K562 (cell line): ENCODE results near the gene USH2A. TPM values are rescaled to one million over a fixed set of nuclear protein-coding genes. Genes with fewer than 3 reads are reported as not detected.

Source experiments
- ATAC-seq: fragments of 200-7000 bp; cut with Tn5 transposase; 3 replicates; pipeline ENCODE4 v1.9.1; 2020; ENCODE audit warnings: moderate library complexity
- BruUV-seq: library from RNA; stranded (reverse); fragments of 400-500 nt; replicated peaks from 2 replicates; lab custom pipeline; 2021; lab: Mats Ljungman, UMichigan
- CTCF ChIA-PET: fragments of 300-600 bp; formaldehyde crosslinking; extraction: SDS; loops from one replicate; lab custom pipeline; 2021; ENCODE audit warnings: low intra/inter-chr PET ratio; lab: Yijun Ruan, JAX
- POLR2A ChIA-PET: fragments of 300-600, 350-650 bp; sonication (Branson Sonifier 250); formaldehyde crosslinking; extraction: SDS; loops from one replicate; lab custom pipeline; 2021; ENCODE audit warnings: antibody characterized with exemption, inconsistent platforms; lab: Yijun Ruan, JAX
- DNase-seq, 4 experiments: peaks; one replicate each; pipeline versions ENCODE4 v3.0.0 to v3.0.0-alpha.2; 2011 to 2018; ENCODE audit warnings: low spot score in 3 of 4, mixed read lengths in 3 of 4; ENCODE audit errors: extremely low read depth in 1 of 4
- FAIRE-seq: peaks from 2 replicates; lab custom pipeline; 2011; peaks lifted over from hg19 to GRCh38; lab: Jason Lieb, UNC
- H2AFZ ChIP-seq: 2 replicates; pipeline ENCODE4 v1.6.0; 2011; ENCODE audit warnings: low read depth, low read length, control low read depth, inconsistent platforms
- H3K27ac ChIP-seq: fragments of 200-600 bp; 3 replicates; pipeline ENCODE4 v1.8.0; 2011; ENCODE audit warnings: low read depth, mild to moderate bottlenecking, control low read depth, inconsistent platforms, low read length, moderate library complexity, mixed read lengths; ENCODE audit errors: extremely low read depth
- H3K27me3 ChIP-seq, 2 experiments: fragments of 300-600 bp in 1 of 2; 2 replicates in 1 of 2; 3 replicates in 1 of 2; pipeline versions ENCODE4 v1.6.0 to v1.8.0; 2011; ENCODE audit warnings: inconsistent platforms in 2 of 2, low read length in 2 of 2, mild to moderate bottlenecking in 1 of 2, mixed read lengths in 1 of 2, moderate library complexity in 1 of 2; ENCODE audit not compliant: control insufficient read depth in 2 of 2, insufficient read depth in 2 of 2
- H3K36me3 ChIP-seq: fragments of 300-600 bp; 3 replicates; pipeline ENCODE4 v1.8.0; 2011; ENCODE audit warnings: mild to moderate bottlenecking, low read length, inconsistent platforms; ENCODE audit not compliant: control insufficient read depth, insufficient read depth
- H3K4me1 ChIP-seq, 2 experiments: fragments of 200-600 bp in 1 of 2; replicated peaks in 1 of 2; 2 replicates in 1 of 2; 3 replicates in 1 of 2; pipeline versions ENCODE4 v1.5.1 to v1.8.0; 2011; ENCODE audit warnings: inconsistent platforms in 2 of 2, low read length in 2 of 2, mild to moderate bottlenecking in 1 of 2, mixed read lengths in 1 of 2, moderate library complexity in 1 of 2; ENCODE audit not compliant: control insufficient read depth in 2 of 2, insufficient read depth in 2 of 2
- H3K4me2 ChIP-seq: 2 replicates; pipeline ENCODE4 v1.6.1; 2011; ENCODE audit warnings: low read length, control low read depth, inconsistent platforms, mixed read lengths; ENCODE audit not compliant: insufficient read depth
- H3K4me3 ChIP-seq: fragments of 200-600 bp; sonication (generic), shearing (Covaris generic); 2 replicates; pipeline ENCODE4 v1.5.1; 2016; ENCODE audit warnings: control low read depth, inconsistent platforms
- H3K79me2 ChIP-seq: fragments of 200-600 bp; 3 replicates; pipeline ENCODE4 v1.8.0; 2011; ENCODE audit warnings: low read length, inconsistent platforms; ENCODE audit not compliant: control insufficient read depth, insufficient read depth
- H3K9ac ChIP-seq, 2 experiments: 2 replicates each; pipeline versions ENCODE4 v1.6.0 to v1.6.1; 2011; ENCODE audit warnings: low read depth in 2 of 2, low read length in 2 of 2, control low read depth in 1 of 2, inconsistent platforms in 1 of 2, mild to moderate bottlenecking in 1 of 2, mixed read lengths in 1 of 2; ENCODE audit not compliant: insufficient read depth in 1 of 2
- H3K9me1 ChIP-seq: one replicate; pipeline ENCODE4 v1.6.0; 2011; ENCODE audit warnings: inconsistent platforms, mild to moderate bottlenecking, low read length, moderate library complexity; ENCODE audit not compliant: control insufficient read depth, insufficient read depth
- H3K9me3 ChIP-seq: replicated peaks from 2 replicates; pipeline ENCODE4 v1.5.1; 2011; ENCODE audit warnings: low read depth, low read length, inconsistent platforms; ENCODE audit not compliant: control insufficient read depth, insufficient read depth
- H4K20me1 ChIP-seq: replicated peaks from 2 replicates; pipeline ENCODE4 v1.6.1; 2011; ENCODE audit warnings: low read length, inconsistent platforms, mixed read lengths; ENCODE audit not compliant: control insufficient read depth, insufficient read depth
- CLOCK ChIP-seq: fragments of 250-450 bp; sonication (Bioruptor Pico); IDR thresholded peaks from 2 replicates; pipeline ENCODE4 v1.4.0; 2020; ENCODE audit warnings: mild to moderate bottlenecking, moderate library complexity, borderline replicate concordance
- CTCFL ChIP-seq: IDR thresholded peaks from 2 replicates; pipeline ENCODE4 v1.6.1; 2011; ENCODE audit warnings: borderline replicate concordance, low read depth, mild to moderate bottlenecking, moderate library complexity, low read length; ENCODE audit not compliant: insufficient read depth, poor library complexity, severe bottlenecking
- GMEB1 ChIP-seq: fragments of 250-450 bp; sonication (Bioruptor Pico); IDR thresholded peaks from 2 replicates; pipeline ENCODE4 v1.4.0; 2020; ENCODE audit warnings: mild to moderate bottlenecking
- HDAC8 ChIP-seq: fragments of 450-650 bp; IDR thresholded peaks from 2 replicates; pipeline ENCODE4 v1.6.1; 2016; ENCODE audit warnings: mild to moderate bottlenecking, missing genetic modification characterization, moderate library complexity, missing compliant biosample characterization
- JUNB ChIP-seq: fragments of 450-650 bp; formaldehyde crosslinking; conservative IDR thresholded peaks from 2 replicates; pipeline ENCODE4 v1.4.0; 2020; ENCODE audit warnings: mild to moderate bottlenecking
- SMARCC2 ChIP-seq: fragments of 450-650 bp; IDR thresholded peaks from 2 replicates; pipeline ENCODE4 v1.6.1; 2017; ENCODE audit warnings: antibody characterized with exemption, moderate library complexity, mild to moderate bottlenecking, low read depth
- SMC3 ChIP-seq: conservative IDR thresholded peaks from 2 replicates; pipeline ENCODE4 v1.6.1; 2011; ENCODE audit warnings: low read depth, low read length, improper control_type of control experiment; ENCODE audit not compliant: insufficient read depth
- TCF7L2 ChIP-seq: fragments of 150-350 bp; IDR thresholded peaks from 2 replicates; pipeline ENCODE4 v1.6.1; 2016; ENCODE audit warnings: low read depth, mild to moderate bottlenecking, low read length, moderate library complexity
- TFE3 ChIP-seq: fragments of 450-650 bp; formaldehyde crosslinking; IDR thresholded peaks from 2 replicates; pipeline ENCODE4 v1.4.0; 2020; ENCODE audit warnings: mild to moderate bottlenecking, mixed read lengths
- XRCC5 ChIP-seq: fragments of 200-400 bp; formaldehyde crosslinking; IDR thresholded peaks from 2 replicates; pipeline ENCODE4 v1.6.1; 2017; ENCODE audit warnings: low read depth, mild to moderate bottlenecking, low read length
- ZFP91 ChIP-seq: sonication (generic); formaldehyde crosslinking; IDR thresholded peaks from 2 replicates; pipeline ENCODE4 v1.8.0; 2022; ENCODE audit warnings: mild to moderate bottlenecking, missing genetic modification reagents
- ZNF134 ChIP-seq: fragments of 250-450 bp; sonication (Bioruptor Pico); conservative IDR thresholded peaks from 2 replicates; pipeline ENCODE4 v1.4.0; 2020
- ZNF143 ChIP-seq: sonication (generic); formaldehyde crosslinking; IDR thresholded peaks from 2 replicates; pipeline ENCODE4 v1.9.0; 2022; ENCODE audit warnings: mild to moderate bottlenecking, missing genetic modification reagents
- WGBS: fragments of 100-300 bp; shearing (Covaris generic); methylation state at CpG from one replicate; pipeline ENCODE4 v1.1.6; 2016; ENCODE audit warnings: low coverage, mixed read lengths; ENCODE audit not compliant: insufficient coverage; ENCODE audit errors: missing lambda C conversion rate; 5-methylcytosine and 5-hydroxymethylcytosine counted together
- in situ Hi-C: fragments of 300-500 bp; cut with MboI; formaldehyde crosslinking; loops from 4 replicates; pipeline ENCODE4 v1.15.0; 2018; ENCODE audit warnings: inconsistent platforms, mixed read lengths
- intact Hi-C: fragments of 100-400 bp; cut with micrococcal nuclease; formaldehyde crosslinking; loops from 2 replicates; pipeline ENCODE4 v1.14.2; 2022
- polyA plus RNA-seq, 8 experiments: library from polyadenylated mRNA; depleted of rRNA in 4 of 8; stranded (reverse) in 5 of 8; unstranded in 3 of 8; fragments of >200 nt; fragmentation: Nextera tagmentation in 2 of 8; fragmentation: Illumina TruSeq in 1 of 8; extraction: Ambion mirVana in 2 of 8; extraction: Trizol in 1 of 8; gene quantifications; 2 replicates each; pipeline versions ENCODE4 v1.2.1 to v1.2.3, GENCODE V29; 2011 to 2014; ENCODE audit warnings: inconsistent platforms in 1 of 8, missing spikeins in 1 of 8
- total RNA-seq, 7 experiments: library from RNA; depleted of rRNA in 6 of 7; stranded (reverse); fragments of >200 nt in 6 of 7; fragmentation: Illumina TruSeq in 2 of 7; extraction: Trizol in 2 of 7; gene quantifications; 2 replicates each; pipeline versions ENCODE4 v1.2.1 to v1.2.3, GENCODE V29; 2011 to 2021; ENCODE audit warnings: low replicate concordance in 1 of 7

The USH2A gene
- total and polyA plus RNA-seq, 9 of the 15 experiments (the other 6 are each of a cell fraction or from before 2014, with no cell fraction given), result under 0.01 TPM; not detected in 7

GRCh38 chr1:216205176-216205575 lies 218.1 kb downstream of the USH2A start:
- Histone ChIP-seq H3K79me2 (no peaks in the 10 kb centered on the region), H3K27ac (no peak overlapping the region), H3K27me3 (no peaks in the 10 kb centered on the region), H2AFZ (no peak overlapping the region), H3K4me3 (no peak overlapping the region), H3K4me2 (no peak overlapping the region), H3K4me1 (no peaks in the 10 kb centered on the region), H3K9me1 (no peaks in the 10 kb centered on the region), H3K9ac (no peak overlapping the region), H3K9me3 (peaks cover 2% of the 10 kb centered on the region; the same call in 1 of the 2 replicates), H4K20me1 (no peaks in the 10 kb centered on the region), H3K36me3 (no peaks in the 10 kb centered on the region)
- 0% methylated on average over 1 of the region's 1 CpG for WGBS
- ChIA-PET POLR2A (no interaction called here), CTCF (no interaction called here)
- no TSS peak for BruUV-seq
- intact Hi-C loops, result no loop called here
- DNase-seq (no peak), FAIRE-seq (no peak), ATAC-seq (no peak)
- in situ Hi-C loops, result no loop called here
- TF ChIP-seq CTCFL (no peak), HDAC8 (tag) (no peak), SMC3 (no peak), XRCC5 (no peak), JUNB (CRISPR knock-in tag) (no peak), ZNF143 (no peak), TFE3 (CRISPR knock-in tag) (no peak), CLOCK (no peak), ZFP91 (no peak), ZNF134 (CRISPR knock-in tag) (no peak), TCF7L2 (no peak), GMEB1 (CRISPR knock-in tag) (no peak), SMARCC2 (no peak)
